ENCODE measurements around the gene CATSPERD. TPM values are rescaled to one million over a fixed set of nuclear protein-coding genes. Genes with fewer than 3 reads are reported as not detected.
"Not testable (repeated sequence)": the region's sequence is repeated elsewhere in the genome, so short reads cannot be mapped to it uniquely, and the experiment has no call there.

The CATSPERD gene
- total RNA-seq, 1 donor from 2014 or later = not detected

GRCh38 chr19:5743630-5744029, 23.2 kb downstream of the CATSPERD start:
- Histone ChIP-seq H3K27me3 (ENCODE audit: control insufficient read depth, insufficient read depth, low read length) (no peaks in the 10 kb centered on the region), H3K4me3 (ENCODE audit: low read depth, low read length) (no peak overlapping the region), H3K36me3 (ENCODE audit: control insufficient read depth, insufficient read depth, low read length) (no peaks in the 10 kb centered on the region)
- no peak for FAIRE-seq
- no peak for TF ChIP-seq CTCF (IDR thresholded peaks at IDR 0.05; ENCODE audit: insufficient read depth, low read length, severe bottlenecking)
- DNase-seq (ENCODE audit: low read depth) = no peak

DNA sequence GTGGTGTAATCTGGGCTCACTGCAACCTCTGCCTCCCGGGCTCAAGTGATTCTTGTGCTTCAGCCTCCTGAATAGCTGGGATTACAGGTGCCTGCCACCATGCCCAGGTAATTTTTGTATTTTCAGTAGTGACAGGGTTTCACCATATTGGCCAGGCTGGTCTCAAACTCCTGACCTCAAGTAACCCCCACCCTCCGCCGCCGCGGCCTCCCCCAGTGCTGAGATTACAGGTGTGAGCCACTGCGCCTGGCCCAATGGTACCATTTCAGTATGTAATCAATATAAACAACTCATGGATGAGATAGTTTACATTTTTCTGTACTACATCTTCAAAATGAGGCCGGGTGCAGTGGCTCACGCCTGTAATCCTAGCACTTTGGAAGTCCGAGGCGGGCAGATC, 24.6 kb downstream of the CATSPERD start:
- not testable (repeated sequence) for H3K36me3 ChIP-seq (ENCODE audit: control insufficient read depth, insufficient read depth, low read length); FAIRE-seq; H3K4me3 ChIP-seq (ENCODE audit: low read depth, low read length); H3K27me3 ChIP-seq (ENCODE audit: control insufficient read depth, insufficient read depth, low read length); DNase-seq (ENCODE audit: low read depth)

GRCh38 chr19:5748920-5749319, 28.5 kb downstream of the CATSPERD start:
- not testable (repeated sequence) for H3K36me3 ChIP-seq (ENCODE audit: control insufficient read depth, insufficient read depth, low read length); DNase-seq (ENCODE audit: low read depth); FAIRE-seq; H3K4me3 ChIP-seq (ENCODE audit: low read depth, low read length); H3K27me3 ChIP-seq (ENCODE audit: control insufficient read depth, insufficient read depth, low read length)

DNA sequence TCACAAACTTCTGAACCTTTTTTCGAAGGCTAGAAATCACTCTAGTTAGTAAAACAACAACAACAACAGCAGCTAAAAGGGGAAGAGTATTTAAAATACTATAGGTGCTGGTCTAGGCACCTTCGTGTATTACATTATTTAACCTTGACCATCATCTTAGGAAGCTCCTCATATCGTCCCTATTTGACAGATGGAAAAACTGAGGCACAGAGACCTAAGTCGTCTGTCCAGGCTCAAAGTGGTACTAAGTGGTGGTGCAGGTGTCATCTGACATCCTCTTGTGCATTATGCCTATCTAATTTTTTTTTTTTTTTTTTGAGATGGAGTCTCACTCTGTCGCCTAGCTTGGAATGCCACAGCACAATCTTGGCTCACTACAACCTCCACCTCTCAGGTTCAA, 29.1 kb downstream of the CATSPERD start:
- Histone ChIP-seq H3K27me3 (ENCODE audit: control insufficient read depth, insufficient read depth, low read length) (no peaks in the 10 kb centered on the region), H3K4me3 (ENCODE audit: low read depth, low read length) (no peak overlapping the region), H3K36me3 (ENCODE audit: control insufficient read depth, insufficient read depth, low read length) (no peaks in the 10 kb centered on the region)
- DNase-seq (ENCODE audit: low read depth) (no peak), FAIRE-seq (no peak)
- no peak for TF ChIP-seq CTCF (IDR thresholded peaks at IDR 0.05; ENCODE audit: insufficient read depth, low read length, severe bottlenecking)

GRCh38 chr19:5751709-5752108, 31.3 kb downstream of the CATSPERD start:
- no peak for TF ChIP-seq CTCF (IDR thresholded peaks at IDR 0.05; ENCODE audit: insufficient read depth, low read length, severe bottlenecking)
- Histone ChIP-seq H3K27me3 (ENCODE audit: control insufficient read depth, insufficient read depth, low read length) (no peaks in the 10 kb centered on the region), H3K4me3 (ENCODE audit: low read depth, low read length) (no peak overlapping the region), H3K36me3 (ENCODE audit: control insufficient read depth, insufficient read depth, low read length) (no peaks in the 10 kb centered on the region)
- FAIRE-seq (no peak), DNase-seq (ENCODE audit: low read depth) (no peak)

DNA sequence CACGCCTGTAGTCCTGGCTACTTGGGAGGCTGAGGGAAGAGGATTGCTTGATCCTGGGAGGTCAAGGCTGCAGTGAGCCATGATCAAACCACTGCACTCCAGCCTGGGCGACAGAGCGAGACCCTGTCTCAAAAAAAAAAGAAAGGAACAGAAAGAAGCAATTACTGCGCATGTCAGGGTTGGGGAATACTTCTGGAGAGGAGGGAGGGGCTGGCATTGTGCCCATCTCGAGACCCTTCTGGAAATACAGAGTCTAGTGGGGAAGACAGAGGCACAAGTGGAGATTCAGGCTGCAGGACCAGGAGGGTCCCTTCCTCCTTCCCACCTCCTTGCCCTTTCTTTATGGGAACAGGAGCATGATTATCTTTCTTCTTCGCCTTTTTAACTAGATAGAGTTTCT, 33.3 kb downstream of the CATSPERD start:
- FAIRE-seq = no peak
- TF ChIP-seq CTCF (IDR thresholded peaks at IDR 0.05; ENCODE audit: insufficient read depth, low read length, severe bottlenecking) = no peak
- no peak for DNase-seq (ENCODE audit: low read depth)
- no peaks in the 10 kb centered on the region for H3K36me3 ChIP-seq (ENCODE audit: control insufficient read depth, insufficient read depth, low read length)
- no peak overlapping the region for H3K4me3 ChIP-seq (ENCODE audit: low read depth, low read length)
- H3K27me3 ChIP-seq (ENCODE audit: control insufficient read depth, insufficient read depth, low read length) = no peaks in the 10 kb centered on the region

GRCh38 chr19:5762608-5763217, 42.3 kb downstream of the CATSPERD start:
- no peak for DNase-seq (ENCODE audit: low read depth)
- no peaks in the 10 kb centered on the region for H3K27me3 ChIP-seq (ENCODE audit: control insufficient read depth, insufficient read depth, low read length)
- TF ChIP-seq CTCF (IDR thresholded peaks at IDR 0.05; ENCODE audit: insufficient read depth, low read length, severe bottlenecking) = no peak
- H3K36me3 ChIP-seq (ENCODE audit: control insufficient read depth, insufficient read depth, low read length) = no peaks in the 10 kb centered on the region
- no peak overlapping the region for H3K4me3 ChIP-seq (ENCODE audit: low read depth, low read length)
- FAIRE-seq = no peak

Data from bronchial epithelial cell (primary cell).